GM04503 (cell line): Measurements from ENCODE around the gene KCNMA1.

Experiments
- DNase-seq: peaks from one replicate; pipeline ENCODE4 v3.0.0-alpha.2; 2012; ENCODE audit warnings: low read depth

Gene KCNMA1

GRCh38 chr10:77633376-77633775 is 4.2 kb downstream of the KCNMA1 start:
- DNase-seq: no peak

- no peak for DNase-seq
Measured at GRCh38 chr10:77631241-77631640, 6.4 kb downstream of the KCNMA1 start.

GRCh38 chr10:77630507-77630848 is 7.1 kb downstream of the KCNMA1 start:
- DNase-seq: no peak

GRCh38 chr10:77629775-77630506 is 7.7 kb downstream of the KCNMA1 start:
- no peak for DNase-seq

GRCh38 chr10:77628906-77629730 is 8.5 kb downstream of the KCNMA1 start:
- no peak for DNase-seq

- peak; percentile 63 for DNase-seq
Measured at GRCh38 chr10:77626266-77626935, 11.2 kb downstream of the KCNMA1 start.

GRCh38 chr10:77625379-77625778 is 12.2 kb downstream of the KCNMA1 start:
- DNase-seq: no peak

- no peak for DNase-seq
Measured at GRCh38 chr10:77622889-77623291, 14.7 kb downstream of the KCNMA1 start.

GRCh38 chr10:77620731-77621130 is 16.9 kb downstream of the KCNMA1 start:
- DNase-seq: no peak

- no peak for DNase-seq
Measured at GRCh38 chr10:77619964-77620703, 17.5 kb downstream of the KCNMA1 start.

GRCh38 chr10:77618117-77618516 is 19.5 kb downstream of the KCNMA1 start:
- no peak for DNase-seq

GRCh38 chr10:77616766-77617165 is 20.8 kb downstream of the KCNMA1 start:
- DNase-seq: no peak

- DNase-seq: no peak
Measured at GRCh38 chr10:77614778-77615625, 22.6 kb downstream of the KCNMA1 start.

- DNase-seq: no peak
Measured at GRCh38 chr10:77613476-77614130, 24.0 kb downstream of the KCNMA1 start.

GRCh38 chr10:77611670-77612069 is 25.9 kb downstream of the KCNMA1 start:
- DNase-seq: no peak

GRCh38 chr10:77611221-77611620 is 26.4 kb downstream of the KCNMA1 start:
- DNase-seq: no peak

- DNase-seq: no peak
Measured at GRCh38 chr10:77609781-77610272, 27.8 kb downstream of the KCNMA1 start.

- no peak for DNase-seq
Measured at GRCh38 chr10:77608281-77608680, 29.3 kb downstream of the KCNMA1 start.

- DNase-seq: no peak
Measured at GRCh38 chr10:77606751-77607150, 30.9 kb downstream of the KCNMA1 start.

GRCh38 chr10:77605466-77605865 is 32.1 kb downstream of the KCNMA1 start:
- no peak for DNase-seq

- no peak for DNase-seq
Measured at GRCh38 chr10:77604941-77605351, 32.7 kb downstream of the KCNMA1 start.
